Activated CD4-positive, alpha-beta memory T cell treated with anti-CD3 and anti-CD28 coated beads, Interleukin-2, amount 10 ng/mL, durations not matched to agents 7 days and 5 days (primary cell): ENCODE measurements around the gene ALAS1. TPM values are rescaled to one million over a fixed set of nuclear protein-coding genes. Genes with fewer than 3 reads are reported as not detected.
A peak's percentile ranks its signal among the peaks of the same experiment; 100 is the strongest.

ENCODE experiments used
- CTCF ChIA-PET: fragments of 350-600 bp; sonication (Branson Sonifier 250); formaldehyde crosslinking; loops from one replicate; lab custom pipeline; 2021; ENCODE audit warnings: antibody characterized with exemption, inconsistent platforms; lab: Charles Lee
- POLR2A ChIA-PET: fragments of 350-600 bp; sonication (Branson Sonifier 250); formaldehyde crosslinking; loops from one replicate; lab custom pipeline; 2021; ENCODE audit warnings: antibody characterized with exemption; lab: Charles Lee
- DNase-seq: peaks from one replicate; pipeline ENCODE4 v3.0.0-alpha.2; 2020
- H3K27ac Mint-ChIP-seq: one replicate; pipeline ENCODE4 v1.8.0; 2021; ENCODE audit warnings: mild to moderate bottlenecking, mixed read lengths
- H3K27me3 Mint-ChIP-seq: one replicate; pipeline ENCODE4 v1.8.0; 2021; ENCODE audit warnings: mixed read lengths
- H3K36me3 Mint-ChIP-seq: one replicate; pipeline ENCODE4 v1.8.0; 2021; ENCODE audit warnings: low read depth, mixed read lengths
- H3K4me1 Mint-ChIP-seq: one replicate; pipeline ENCODE4 v1.8.0; 2021; ENCODE audit warnings: mixed read lengths
- H3K4me3 Mint-ChIP-seq: one replicate; pipeline ENCODE4 v1.8.0; 2021; ENCODE audit warnings: mild to moderate bottlenecking, mixed read lengths
- H3K9me3 Mint-ChIP-seq: one replicate; pipeline ENCODE4 v1.8.0; 2021; ENCODE audit warnings: mixed read lengths
- total RNA-seq, 2 experiments: library from RNA; stranded (reverse); gene quantifications; one replicate each; pipeline ENCODE4 v1.2.3, GENCODE V29; 2021

The ALAS1 gene
- total RNA-seq, 2 experiments from 2014 or later, result 62.1 to 62.6 TPM

GRCh38 chr3:52243791-52244628 is 46.0 kb downstream of the ALAS1 start:
- no peaks in the 10 kb centered on the region for H3K27me3 Mint-ChIP-seq
- DNase-seq, result peak; percentile 55
- CTCF ChIA-PET, result interaction anchor here (0.8 to 5.2 kb wide), 6 partner anchors 9 to 96 kb away, joined by 3 to 31 read pairs (median 6); partner anchors contain the start of gene WDR82

GRCh38 chr3:52245322-52246263 is 47.6 kb downstream of the ALAS1 start, which contains the start of gene PPM1M:
TSS of gene PPM1M (plus strand) at chr3:52245759. CDS start at chr3:52245825, 66 bp downstream.
- ChIA-PET CTCF (interaction anchor here (1.0 to 5.2 kb wide), 8 partner anchors 7 to 94 kb away, joined by 3 to 31 read pairs (median 5); partner anchors contain the start of gene WDR82), POLR2A (interaction anchor here (0.7 to 21.6 kb wide), 8 partner anchors 4 to 34 kb away, joined by 3 to 1001 read pairs (median 11); partner anchors contain the start of genes GLYCTK, PPM1M, TWF2 and WDR82)
- Mint-ChIP-seq H3K36me3 (peaks cover 66% of the 10 kb centered on the region), H3K9me3 (no peaks in the 10 kb centered on the region), H3K4me1 (peaks cover 76% of the 10 kb centered on the region), H3K27me3 (no peaks in the 10 kb centered on the region), H3K4me3 (peak within 1 kb of the TSS; percentile 89), H3K27ac (peak within 1 kb of the TSS; percentile 91)
- DNase-seq, result peak; percentile 69

More at GRCh38 chr3:52243791-52244628, 46.0 kb downstream of the ALAS1 start:
- Mint-ChIP-seq H3K36me3 (peaks cover 64% of the 10 kb centered on the region), H3K4me1 (peaks cover 73% of the 10 kb centered on the region), H3K4me3 (peak overlapping the region; percentile 89), H3K9me3 (no peaks in the 10 kb centered on the region), H3K27ac (peak overlapping the region; percentile 88)
- POLR2A ChIA-PET, result interaction anchor here (0.6 to 21.6 kb wide), 6 partner anchors 9 to 170 kb away, joined by 3 to 1001 read pairs (median 11); partner anchors contain the start of genes GLYCTK, PPM1M and WDR82

- Mint-ChIP-seq H3K27ac (peak overlapping the region; percentile 91), H3K4me1 (peaks cover 72% of the 10 kb centered on the region), H3K36me3 (peaks cover 63% of the 10 kb centered on the region), H3K27me3 (no peaks in the 10 kb centered on the region), H3K4me3 (peak overlapping the region; percentile 89), H3K9me3 (no peaks in the 10 kb centered on the region)
- ChIA-PET CTCF (interaction anchor here (1.0 to 5.2 kb wide), 6 partner anchors 11 to 93 kb away, joined by 4 to 31 read pairs (median 5); partner anchors contain the start of gene WDR82), POLR2A (interaction anchor here (0.7 to 21.6 kb wide), 7 partner anchors 4 to 34 kb away, joined by 3 to 1001 read pairs (median 17); partner anchors contain the start of genes GLYCTK, PPM1M, TWF2 and WDR82)
- DNase-seq, result no peak
These were observed 48.3 kb downstream of the ALAS1 start for GRCh38 chr3:52246264-52246620.

- H3K9me3 Mint-ChIP-seq, result no peaks in the 10 kb centered on the region
- ChIA-PET POLR2A (interaction anchor here (1.8 to 21.6 kb wide), 5 partner anchors 5 to 33 kb away, joined by 5 to 1001 read pairs (median 313); partner anchors contain the start of genes GLYCTK, PPM1M, TWF2 and WDR82), CTCF (interaction anchor here (1.0 to 5.2 kb wide), 6 partner anchors 11 to 93 kb away, joined by 4 to 31 read pairs (median 5); partner anchors contain the start of gene WDR82)
- no peak for DNase-seq
- H3K27ac Mint-ChIP-seq, result peak overlapping the region; percentile 91
- peaks cover 70% of the 10 kb centered on the region for H3K4me1 Mint-ChIP-seq
- H3K36me3 Mint-ChIP-seq, result peaks cover 67% of the 10 kb centered on the region
- no peaks in the 10 kb centered on the region for H3K27me3 Mint-ChIP-seq
- H3K4me3 Mint-ChIP-seq, result peak overlapping the region; percentile 89
These were observed 48.9 kb downstream of the ALAS1 start for GRCh38 chr3:52246728-52247408.

- ChIA-PET CTCF (interaction anchor here (1.5 to 5.2 kb wide), 2 partner anchors 31 to 32 kb away, joined by 8 to 31 read pairs; partner anchors contain the start of gene WDR82), POLR2A (interaction anchor here (0.8 to 21.6 kb wide), 8 partner anchors 6 to 255 kb away, joined by 3 to 1001 read pairs (median 4); partner anchors contain the start of genes GLYCTK, PPM1M, TWF2 and WDR82)
- H3K27me3 Mint-ChIP-seq, result no peaks in the 10 kb centered on the region
- peaks cover 69% of the 10 kb centered on the region for H3K36me3 Mint-ChIP-seq
- peak overlapping the region; percentile 89 for H3K4me3 Mint-ChIP-seq
- H3K4me1 Mint-ChIP-seq, result peaks cover 72% of the 10 kb centered on the region
- no peak for DNase-seq
- peak overlapping the region; percentile 91 for H3K27ac Mint-ChIP-seq
- H3K9me3 Mint-ChIP-seq, result no peaks in the 10 kb centered on the region
These were observed 49.6 kb downstream of the ALAS1 start for GRCh38 chr3:52247409-52248164.

- H3K27me3 Mint-ChIP-seq, result no peaks in the 10 kb centered on the region
- DNase-seq, result no peak
- H3K4me1 Mint-ChIP-seq, result peaks cover 74% of the 10 kb centered on the region
- ChIA-PET CTCF (interaction anchor here (1.5 to 2.0 kb wide), 3 partner anchors 8 to 31 kb away, joined by 5 to 9 read pairs (median 8); partner anchors contain the start of gene WDR82), POLR2A (interaction anchor here (0.8 to 21.6 kb wide), 9 partner anchors 6 to 256 kb away, joined by 3 to 1001 read pairs (median 4); partner anchors contain the start of genes GLYCTK, PPM1M, TWF2 and WDR82)
- H3K27ac Mint-ChIP-seq, result peak overlapping the region; percentile 91
- peaks cover 70% of the 10 kb centered on the region for H3K36me3 Mint-ChIP-seq
- H3K4me3 Mint-ChIP-seq, result peak overlapping the region; percentile 89
- H3K9me3 Mint-ChIP-seq, result no peaks in the 10 kb centered on the region
These were observed 50.2 kb downstream of the ALAS1 start for GRCh38 chr3:52248165-52248541.

GRCh38 chr3:52248816-52249547 is 51.0 kb downstream of the ALAS1 start:
- H3K4me1 Mint-ChIP-seq, result peaks cover 74% of the 10 kb centered on the region
- ChIA-PET CTCF (interaction anchor here (0.7 to 2.0 kb wide), 5 partner anchors 9 to 90 kb away, joined by 3 to 9 read pairs (median 5); partner anchors contain the start of genes TWF2 and WDR82), POLR2A (interaction anchor here (0.8 to 21.6 kb wide), 7 partner anchors 5 to 1658 kb away, joined by 3 to 1001 read pairs (median 3); partner anchors contain the start of genes GLYCTK, PPM1M, TWF2 and WDR82)
- H3K4me3 Mint-ChIP-seq, result peak overlapping the region; percentile 89
- H3K9me3 Mint-ChIP-seq, result no peaks in the 10 kb centered on the region
- no peaks in the 10 kb centered on the region for H3K27me3 Mint-ChIP-seq
- H3K27ac Mint-ChIP-seq, result peak overlapping the region; percentile 91
- no peak for DNase-seq
- H3K36me3 Mint-ChIP-seq, result peaks cover 74% of the 10 kb centered on the region

GRCh38 chr3:52249683-52250082 is 51.7 kb downstream of the ALAS1 start:
- Mint-ChIP-seq H3K9me3 (no peaks in the 10 kb centered on the region), H3K36me3 (peaks cover 81% of the 10 kb centered on the region), H3K4me1 (peaks cover 74% of the 10 kb centered on the region), H3K4me3 (peak overlapping the region; percentile 21), H3K27ac (peak overlapping the region; percentile 91), H3K27me3 (no peaks in the 10 kb centered on the region)
- ChIA-PET POLR2A (interaction anchor here (1.1 to 21.6 kb wide), 4 partner anchors 4 to 1659 kb away, joined by 3 to 1001 read pairs (median 313); partner anchors contain the start of genes GLYCTK, PPM1M, TWF2 and WDR82), CTCF (interaction anchor here (0.7 to 2.0 kb wide), 4 partner anchors 9 to 90 kb away, joined by 3 to 9 read pairs (median 4); partner anchors contain the start of gene TWF2)
- DNase-seq, result no peak

- Mint-ChIP-seq H3K4me1 (peaks cover 73% of the 10 kb centered on the region), H3K4me3 (peak overlapping the region; percentile 21), H3K9me3 (no peaks in the 10 kb centered on the region), H3K27me3 (no peaks in the 10 kb centered on the region), H3K27ac (peak overlapping the region; percentile 91), H3K36me3 (peaks cover 83% of the 10 kb centered on the region)
- no peak for DNase-seq
- ChIA-PET POLR2A (interaction anchor here (1.0 to 21.6 kb wide), 4 partner anchors 4 to 30 kb away, joined by 3 to 1001 read pairs (median 313); partner anchors contain the start of genes GLYCTK, PPM1M, TWF2 and WDR82), CTCF (interaction anchor here (0.7 to 4.5 kb wide), 3 partner anchors 10 to 89 kb away, joined by 3 to 53 read pairs (median 9); partner anchors contain the start of gene WDR82)
These were observed 52.2 kb downstream of the ALAS1 start for GRCh38 chr3:52250122-52250521.
